ENCODE results near the gene PSMC1.

Gene PSMC1

DNA sequence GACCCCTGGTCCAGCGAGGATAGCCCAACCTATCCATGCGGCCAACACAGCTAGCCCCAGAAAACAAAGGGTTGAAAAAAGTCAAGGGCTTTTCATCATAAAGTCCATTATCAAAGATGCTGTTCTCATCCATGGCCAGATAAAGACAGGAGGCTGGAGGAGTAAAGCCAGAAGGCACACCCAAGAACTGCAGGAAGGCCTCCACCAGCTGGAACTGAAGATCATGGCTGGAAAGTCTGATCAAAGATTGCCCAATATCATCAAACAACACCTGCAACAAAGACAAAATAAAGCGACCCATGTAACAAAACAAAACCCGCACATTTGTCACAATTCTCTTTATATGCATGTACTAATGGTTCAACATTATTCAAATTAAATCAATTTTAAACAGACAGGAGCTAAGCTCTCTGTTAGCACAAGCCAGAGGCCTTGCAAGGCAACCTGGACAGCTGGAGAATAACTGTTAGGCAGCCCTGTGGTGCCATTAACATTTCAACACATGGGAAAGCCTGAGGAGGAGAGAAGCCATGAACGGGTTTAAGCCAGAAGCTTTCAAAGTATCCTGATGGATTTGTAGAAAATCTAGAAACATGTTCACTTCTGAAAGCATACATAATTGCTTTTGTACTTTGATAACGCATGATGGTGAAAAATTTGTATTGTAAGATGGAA is 34.1 kb downstream of the PSMC1 start:
- no peak overlapping the region for H3K27ac ChIP-seq
- TF ChIP-seq, protein P1, sequence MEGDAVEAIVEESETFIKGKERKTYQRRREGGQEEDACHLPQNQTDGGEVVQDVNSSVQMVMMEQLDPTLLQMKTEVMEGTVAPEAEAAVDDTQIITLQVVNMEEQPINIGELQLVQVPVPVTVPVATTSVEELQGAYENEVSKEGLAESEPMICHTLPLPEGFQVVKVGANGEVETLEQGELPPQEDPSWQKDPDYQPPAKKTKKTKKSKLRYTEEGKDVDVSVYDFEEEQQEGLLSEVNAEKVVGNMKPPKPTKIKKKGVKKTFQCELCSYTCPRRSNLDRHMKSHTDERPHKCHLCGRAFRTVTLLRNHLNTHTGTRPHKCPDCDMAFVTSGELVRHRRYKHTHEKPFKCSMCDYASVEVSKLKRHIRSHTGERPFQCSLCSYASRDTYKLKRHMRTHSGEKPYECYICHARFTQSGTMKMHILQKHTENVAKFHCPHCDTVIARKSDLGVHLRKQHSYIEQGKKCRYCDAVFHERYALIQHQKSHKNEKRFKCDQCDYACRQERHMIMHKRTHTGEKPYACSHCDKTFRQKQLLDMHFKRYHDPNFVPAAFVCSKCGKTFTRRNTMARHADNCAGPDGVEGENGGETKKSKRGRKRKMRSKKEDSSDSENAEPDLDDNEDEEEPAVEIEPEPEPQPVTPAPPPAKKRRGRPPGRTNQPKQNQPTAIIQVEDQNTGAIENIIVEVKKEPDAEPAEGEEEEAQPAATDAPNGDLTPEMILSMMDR (conservative IDR thresholded peaks at IDR 0.05), result no peak

DNA sequence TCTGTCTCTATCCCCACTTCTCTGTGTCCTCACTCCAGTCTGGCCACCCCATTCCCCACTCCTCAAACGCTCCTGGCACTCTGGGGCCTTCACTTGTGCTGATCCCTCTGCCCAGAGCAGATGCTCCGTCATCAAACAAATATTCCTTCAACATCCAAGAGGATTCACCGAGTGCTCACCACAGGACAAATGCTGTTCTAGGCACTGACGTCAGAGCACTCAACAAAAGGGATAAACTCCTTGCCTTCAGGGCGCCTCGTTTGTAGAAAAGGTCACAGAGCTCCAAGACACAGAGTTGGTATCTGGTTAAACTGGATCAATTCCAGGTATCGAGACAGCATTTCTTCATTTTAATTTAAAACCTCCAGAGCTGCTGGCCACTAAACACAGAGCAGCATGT is 35.3 kb downstream of the PSMC1 start:
- no peak overlapping the region for H3K27ac ChIP-seq
- TF ChIP-seq, protein P1 (conservative IDR thresholded peaks at IDR 0.05), result no peak

DNA sequence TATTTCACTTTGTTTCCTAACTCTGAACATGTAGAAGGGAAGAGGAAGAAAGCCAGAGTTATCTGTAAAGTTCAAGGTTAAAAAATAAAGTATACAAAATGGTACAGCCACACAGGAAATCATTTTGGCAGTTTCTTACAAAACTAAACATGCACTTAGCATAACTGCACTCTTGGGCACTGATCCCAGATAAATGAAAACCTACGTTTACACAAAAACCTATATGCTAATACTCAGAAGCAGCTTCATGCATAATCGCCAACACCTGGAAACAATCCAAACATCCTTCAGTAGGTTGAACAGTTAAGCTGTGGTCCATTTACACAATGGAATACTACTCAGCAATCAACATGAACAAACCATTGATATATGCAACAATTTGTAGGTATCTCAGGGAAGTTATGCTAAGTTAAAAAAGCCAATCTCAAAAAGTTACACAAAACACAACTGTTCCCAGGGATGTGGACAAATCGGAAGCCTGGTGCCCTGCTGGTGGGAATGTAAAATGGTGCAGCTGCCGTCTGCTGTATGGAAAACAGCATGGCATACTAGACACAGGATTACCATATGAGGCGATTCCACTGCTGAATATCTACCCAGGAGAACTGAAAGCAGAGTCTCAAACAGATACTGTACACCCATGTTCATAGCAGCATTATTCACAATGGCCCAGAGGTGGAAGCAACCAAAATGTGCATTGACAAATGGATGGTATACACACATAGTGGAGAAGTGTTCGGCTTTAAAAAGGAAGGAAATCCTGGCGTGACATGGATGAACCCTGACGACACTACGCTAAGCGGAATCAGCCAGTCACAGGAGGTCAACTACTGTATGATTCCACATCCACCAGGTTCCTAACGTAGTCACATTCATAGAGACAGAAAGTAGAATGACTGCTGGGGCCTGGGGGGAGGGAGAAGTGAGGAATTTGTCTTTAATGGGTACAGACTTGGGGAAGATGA is 37.7 kb downstream of the PSMC1 start:
- TF ChIP-seq, protein P1 (conservative IDR thresholded peaks at IDR 0.05), result no peak

DNA sequence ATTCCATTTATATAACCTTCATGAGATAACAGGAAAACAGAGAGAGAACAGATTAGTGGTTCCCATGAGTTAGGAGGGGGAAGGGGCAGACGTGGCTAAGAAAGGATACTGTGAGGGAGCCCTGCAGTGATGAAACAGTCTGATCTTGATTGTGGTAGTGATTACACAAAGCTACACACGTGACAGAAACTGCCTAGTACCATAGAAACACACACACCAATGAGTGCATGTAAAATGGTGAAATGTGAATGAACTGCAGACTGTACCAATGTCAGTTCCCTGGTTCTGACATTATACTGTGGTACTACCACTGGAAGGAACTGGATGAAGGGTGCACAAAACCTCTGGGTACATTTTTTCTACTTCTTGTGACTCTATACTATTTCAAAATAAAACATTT is 38.5 kb downstream of the PSMC1 start:
- no peak overlapping the region for H3K27ac ChIP-seq
- TF ChIP-seq, protein P1 (conservative IDR thresholded peaks at IDR 0.05), result no peak

More for the DNA sequence above, 37.7 kb downstream of the PSMC1 start:
- H3K27ac ChIP-seq, result no peak overlapping the region

DNA sequence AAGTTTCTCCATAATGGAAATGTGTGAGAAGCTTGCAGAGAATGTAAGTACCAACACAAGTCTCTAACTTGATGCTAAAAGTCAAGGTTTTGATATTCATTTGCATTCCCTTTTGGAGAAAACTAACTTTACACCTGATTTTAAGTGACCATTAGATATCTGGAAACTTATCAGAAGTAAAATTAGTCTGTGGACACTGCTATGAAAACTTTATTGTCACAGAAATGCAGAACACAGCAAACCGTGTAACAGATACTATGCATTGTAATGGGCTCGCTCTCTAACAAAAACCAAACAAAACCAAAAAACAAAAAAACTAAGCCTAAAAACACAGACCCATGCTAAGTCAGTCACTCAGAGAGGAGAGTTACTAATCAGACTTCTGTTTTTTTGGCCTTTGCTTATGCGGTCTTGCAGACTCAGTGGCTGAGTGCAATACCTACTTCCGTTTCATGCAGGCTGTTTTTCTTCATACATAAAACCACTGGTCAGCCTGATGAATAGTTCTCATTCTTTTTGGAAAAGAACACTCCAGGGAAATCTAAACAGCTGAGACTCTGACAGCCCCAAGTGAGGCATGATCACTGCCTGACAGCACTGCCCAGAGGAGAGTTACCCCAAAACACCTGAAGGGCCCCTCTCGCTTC is 39.6 kb downstream of the PSMC1 start:
- H3K27ac ChIP-seq, result no peak overlapping the region
- TF ChIP-seq, protein P1 (conservative IDR thresholded peaks at IDR 0.05), result no peak

DNA sequence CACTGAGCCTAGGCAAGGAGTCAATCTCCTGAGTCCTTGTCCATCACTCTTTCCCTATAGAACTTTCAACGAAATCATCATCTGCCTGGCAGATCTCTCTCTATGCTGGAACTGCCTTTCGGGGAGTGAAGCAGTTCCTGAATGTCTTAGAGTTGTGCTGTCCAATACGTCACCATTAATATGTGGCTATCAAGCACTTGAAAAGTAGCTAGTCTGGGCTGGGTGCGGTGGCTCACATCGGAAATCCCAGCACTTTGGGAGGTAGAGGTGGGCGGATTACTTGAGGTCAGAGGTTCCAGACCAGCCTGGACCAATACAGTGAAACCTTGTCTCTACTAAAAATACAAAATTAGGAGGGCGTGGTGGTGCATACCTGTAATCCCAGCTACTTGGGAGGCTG is 40.3 kb downstream of the PSMC1 start:
- TF ChIP-seq, protein P1 (conservative IDR thresholded peaks at IDR 0.05), result no peak
- H3K27ac ChIP-seq, result no peak overlapping the region

All from VCaP (cell line).